Lower leg skin (tissue), 4 donors: ENCODE data around the gene NR1D1. TPM values are rescaled to one million over a fixed set of nuclear protein-coding genes. Genes with fewer than 3 reads are reported as not detected.

Experiments
- DNase-seq, 2 donors: peaks; one replicate each; pipeline ENCODE4 v3.0.0-alpha.2; 2019; ENCODE audit warnings: low spot score in 2 of 2
- H3K4me3 ChIP-seq: fragments of 200-600 bp; sonication (generic); 2 replicates; pipeline ENCODE4 v1.5.1; 2017; ENCODE audit warnings: mild to moderate bottlenecking, low read depth; ENCODE audit not compliant: poor library complexity, severe bottlenecking
- POLR2A ChIP-seq, 2 donors: fragments of 450-650 bp; IDR thresholded peaks; one replicate each; pipeline ENCODE4 v1.6.1; 2016 to 2017; ENCODE audit warnings: antibody characterized with exemption in 2 of 2, mild to moderate bottlenecking in 1 of 2, moderate library complexity in 1 of 2
- WGBS, 2 donors: methylation state at CpG; one replicate each; pipeline ENCODE4 v1.1.5; 2018; 5-methylcytosine and 5-hydroxymethylcytosine counted together
- intact Hi-C: fragments of 100-400 bp; cut with DNase I; formaldehyde crosslinking; loops from one replicate; pipeline ENCODE4 v1.15.0; 2023; ENCODE audit warnings: low total_unique reads
- total RNA-seq, 4 donors: library from RNA; depleted of rRNA; stranded (reverse); fragments of >200 nt; gene quantifications; one replicate each; pipeline ENCODE4 v1.1.0, GENCODE V29; 2016
- TF ChIP-seq, protein P1 (sequence below), 3 donors: fragments of 450-650 bp; IDR thresholded peaks; one replicate each; pipeline ENCODE4 v1.5.1; 2016; ENCODE audit warnings: antibody characterized with exemption in 3 of 3, mild to moderate bottlenecking in 3 of 3, moderate library complexity in 2 of 3

The NR1D1 gene
- total RNA-seq, 4 donors from 2014 or later: 111 to 194 (median 148) TPM

DNA sequence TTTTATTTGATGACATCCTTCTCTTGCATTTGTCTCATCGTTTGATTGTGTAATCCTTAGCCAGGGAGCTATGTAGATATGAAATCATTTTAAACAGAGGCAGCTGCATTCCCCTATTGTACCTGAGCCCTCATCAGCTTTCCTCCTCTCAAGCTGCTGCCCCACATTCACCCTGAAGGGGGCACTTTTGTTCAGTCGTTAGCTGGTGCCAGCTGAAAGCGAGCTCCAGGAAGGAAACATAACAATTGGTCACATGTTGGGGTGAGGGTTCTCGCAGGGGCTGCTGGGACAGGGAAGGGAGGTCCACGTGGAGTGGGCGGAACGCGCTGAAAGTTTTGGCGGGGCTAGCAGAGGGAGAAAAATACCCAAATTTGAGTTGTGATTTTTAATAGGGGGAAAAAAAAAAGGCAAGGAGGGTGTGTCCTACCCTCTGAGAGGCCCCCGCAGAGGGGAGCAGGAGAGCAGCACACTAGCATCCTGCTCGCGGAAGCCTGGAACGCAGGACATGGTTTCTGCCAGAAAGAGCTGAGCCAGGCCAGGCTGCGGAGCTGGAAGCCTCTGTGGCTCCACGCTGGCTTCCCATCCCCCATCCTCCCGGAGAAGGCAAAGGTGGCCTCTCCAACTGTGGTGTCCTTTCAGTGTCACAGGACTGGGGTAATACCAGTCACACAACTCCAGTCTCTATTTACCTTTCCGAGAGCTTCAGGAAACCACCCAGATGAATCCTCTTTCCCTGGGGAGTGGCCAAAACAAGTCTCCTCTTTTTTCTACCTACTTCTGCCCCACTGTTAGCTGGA is 12.9 kb upstream of the NR1D1 start:
- WGBS, 2 donors: 0 to 1% methylated on average over 17 of the region's 17 CpGs
- TF ChIP-seq POLR2A (IDR thresholded peaks at IDR 0.05): no peak
- TF ChIP-seq, protein P1, sequence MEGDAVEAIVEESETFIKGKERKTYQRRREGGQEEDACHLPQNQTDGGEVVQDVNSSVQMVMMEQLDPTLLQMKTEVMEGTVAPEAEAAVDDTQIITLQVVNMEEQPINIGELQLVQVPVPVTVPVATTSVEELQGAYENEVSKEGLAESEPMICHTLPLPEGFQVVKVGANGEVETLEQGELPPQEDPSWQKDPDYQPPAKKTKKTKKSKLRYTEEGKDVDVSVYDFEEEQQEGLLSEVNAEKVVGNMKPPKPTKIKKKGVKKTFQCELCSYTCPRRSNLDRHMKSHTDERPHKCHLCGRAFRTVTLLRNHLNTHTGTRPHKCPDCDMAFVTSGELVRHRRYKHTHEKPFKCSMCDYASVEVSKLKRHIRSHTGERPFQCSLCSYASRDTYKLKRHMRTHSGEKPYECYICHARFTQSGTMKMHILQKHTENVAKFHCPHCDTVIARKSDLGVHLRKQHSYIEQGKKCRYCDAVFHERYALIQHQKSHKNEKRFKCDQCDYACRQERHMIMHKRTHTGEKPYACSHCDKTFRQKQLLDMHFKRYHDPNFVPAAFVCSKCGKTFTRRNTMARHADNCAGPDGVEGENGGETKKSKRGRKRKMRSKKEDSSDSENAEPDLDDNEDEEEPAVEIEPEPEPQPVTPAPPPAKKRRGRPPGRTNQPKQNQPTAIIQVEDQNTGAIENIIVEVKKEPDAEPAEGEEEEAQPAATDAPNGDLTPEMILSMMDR (IDR thresholded peaks at IDR 0.05): peak in 1 of 3 donors; percentile 77
- peak overlapping the region; percentile 18 for H3K4me3 ChIP-seq
- intact Hi-C loops: loop anchor here (10.0 kb wide), 2 partner anchors 51 to 231 kb away; no protein-coding TSS in a partner anchor
- peak; percentile 96 to 99 for DNase-seq

DNA sequence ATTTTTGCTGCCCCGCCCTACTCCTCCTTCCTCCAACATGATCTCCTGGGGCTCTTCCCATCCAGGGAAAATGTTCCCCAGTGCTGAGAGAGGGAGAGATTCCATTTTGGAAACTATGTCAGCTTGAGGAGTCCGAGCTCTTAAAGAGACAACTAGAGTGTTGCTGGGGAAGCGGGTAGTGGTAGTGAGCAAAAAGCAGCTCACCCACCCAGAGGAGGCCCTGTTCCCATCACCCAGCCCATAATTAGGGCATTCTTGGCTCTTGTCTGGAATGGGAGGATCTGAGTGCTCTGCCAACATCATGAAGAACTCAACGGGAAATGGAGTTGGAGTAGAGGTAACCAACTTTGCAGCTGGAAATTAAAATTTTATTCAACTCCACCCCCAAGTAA is 12.3 kb upstream of the NR1D1 start:
- TF ChIP-seq POLR2A (IDR thresholded peaks at IDR 0.05): no peak
- TF ChIP-seq, protein P1 (IDR thresholded peaks at IDR 0.05): no peak
- WGBS, 2 donors: 9 to 13% methylated on average over 4 of the region's 4 CpGs
- intact Hi-C loops: loop anchor here (10.0 kb wide), 2 partner anchors 52 to 232 kb away; no protein-coding TSS in a partner anchor
- DNase-seq: peak in 1 of 2 donors; percentile 51
- H3K4me3 ChIP-seq: no peak overlapping the region

DNA sequence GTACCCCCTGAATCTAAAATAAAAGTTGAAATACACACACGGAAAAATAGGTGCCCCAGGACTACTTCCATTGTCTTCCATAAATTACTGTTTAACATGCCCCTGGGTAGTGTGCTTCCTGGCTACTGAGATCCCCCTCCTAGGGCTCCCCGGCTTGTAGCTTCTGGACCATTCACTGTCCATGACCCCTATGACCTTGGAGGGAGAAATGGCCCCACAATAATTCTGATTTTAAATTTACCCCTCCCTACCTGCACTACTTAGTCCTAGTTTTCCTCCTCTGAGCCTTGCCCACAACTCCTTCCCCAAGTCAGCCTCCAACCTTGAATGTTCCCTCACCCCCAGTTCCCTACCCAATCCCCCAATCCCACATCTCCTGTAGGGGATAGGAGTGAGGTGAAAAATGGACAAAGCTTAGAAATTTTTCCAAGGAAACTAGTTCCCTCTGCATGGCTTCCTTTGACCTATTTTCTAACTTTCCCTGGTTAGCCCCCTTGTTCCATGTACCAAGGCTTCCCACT is 11.9 kb upstream of the NR1D1 start:
- H3K4me3 ChIP-seq: no peak overlapping the region
- peak in 1 of 2 donors; percentile 79 for DNase-seq
- WGBS, 2 donors: 2 to 15% methylated on average over 2 of the region's 2 CpGs
- TF ChIP-seq, protein P1 (IDR thresholded peaks at IDR 0.05): no peak
- TF ChIP-seq POLR2A (IDR thresholded peaks at IDR 0.05): no peak
- intact Hi-C loops: loop anchor here (10.0 kb wide), 2 partner anchors 53 to 233 kb away; no protein-coding TSS in a partner anchor

DNA sequence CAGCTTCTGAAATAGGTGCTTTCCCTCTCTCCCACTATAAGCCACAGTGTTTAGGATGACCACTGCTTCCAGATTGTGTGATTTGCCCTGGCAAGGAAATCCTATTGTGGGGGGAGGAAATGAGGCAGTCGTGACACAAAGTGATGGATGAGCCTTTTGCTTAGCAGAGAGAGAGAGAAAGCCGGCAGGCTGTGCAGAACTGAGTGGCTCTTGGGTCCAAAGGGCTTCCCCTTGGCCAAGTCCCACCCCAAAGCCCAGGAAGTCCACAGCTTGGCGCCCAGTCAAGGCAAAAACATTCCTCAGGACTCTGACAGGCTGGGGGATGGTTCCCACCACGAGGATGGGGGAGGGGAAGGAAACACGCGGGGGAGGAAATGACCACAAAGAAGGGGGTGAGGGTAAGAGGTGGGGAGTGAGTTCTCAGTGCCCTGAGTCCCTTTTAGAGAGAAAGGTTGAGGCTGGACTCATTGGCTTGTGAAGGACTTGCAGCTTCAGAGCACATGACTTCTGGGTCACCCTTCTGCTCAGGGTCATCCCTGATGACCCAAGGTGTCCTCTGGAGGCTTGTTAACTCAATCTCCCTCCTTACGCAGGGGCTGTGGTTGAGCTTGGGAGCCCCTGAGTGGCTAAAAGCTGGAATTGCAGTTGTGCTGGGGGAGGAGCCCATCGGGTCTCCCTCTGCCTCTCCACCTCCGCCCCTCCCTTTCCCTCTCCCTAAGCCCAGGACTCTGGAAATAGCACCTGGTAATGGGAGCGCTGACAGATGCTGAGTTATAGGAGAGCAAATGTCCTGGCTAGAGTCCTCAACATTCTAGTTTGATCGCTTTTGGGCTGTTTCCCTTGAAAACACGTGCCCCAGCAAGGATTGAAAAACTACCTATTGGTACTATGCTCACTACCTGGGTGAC is 11.1 kb upstream of the NR1D1 start:
- intact Hi-C loops: loop anchor here (10.0 kb wide), 2 partner anchors 53 to 233 kb away; no protein-coding TSS in a partner anchor
- no peak overlapping the region for H3K4me3 ChIP-seq
- TF ChIP-seq, protein P1 (IDR thresholded peaks at IDR 0.05): peak in 1 of 3 donors; percentile 75
- TF ChIP-seq POLR2A (IDR thresholded peaks at IDR 0.05): no peak
- WGBS, 2 donors: 0 to 1% methylated on average over 12 of the region's 12 CpGs
- DNase-seq: peak; percentile 90 to 97

DNA sequence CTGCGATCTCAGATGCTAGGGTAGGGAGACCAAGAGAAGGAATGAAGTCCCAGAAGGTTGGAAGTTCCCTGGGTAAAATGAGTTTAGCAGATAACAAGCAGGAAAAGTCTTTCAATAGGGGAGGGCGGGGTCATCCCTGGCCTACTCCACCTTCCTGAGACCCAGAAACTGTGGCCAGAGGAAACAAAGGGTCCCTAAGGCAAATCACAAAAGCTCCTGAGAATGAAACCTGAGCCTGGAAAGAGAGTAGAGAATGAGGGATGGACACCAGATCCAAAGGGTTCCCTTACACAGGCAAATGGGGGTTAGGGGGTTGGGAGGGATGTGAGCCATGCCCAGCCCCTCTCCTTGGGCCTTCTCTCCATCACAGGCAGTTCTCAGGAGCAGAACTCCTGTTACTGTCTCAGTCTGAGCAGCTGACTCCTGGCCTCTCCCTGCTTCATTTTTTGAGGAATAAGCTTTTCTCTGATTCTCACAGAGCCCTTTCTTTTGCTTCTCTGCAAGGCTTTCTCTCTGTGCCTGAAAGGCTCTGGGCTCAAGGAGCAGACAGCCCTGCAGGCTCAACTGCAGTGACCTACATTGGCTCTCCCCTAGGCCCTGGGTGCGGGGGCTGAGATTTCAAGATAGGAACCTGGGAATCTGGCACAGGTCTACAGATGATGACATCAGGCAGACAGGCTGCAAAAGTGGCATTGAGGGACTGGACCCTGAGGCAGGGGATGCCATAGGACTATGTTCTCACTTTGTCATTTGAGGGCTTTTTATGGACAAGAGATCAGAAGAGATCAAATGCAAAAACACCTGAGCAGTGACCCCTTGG is 9.8 kb upstream of the NR1D1 start:
- WGBS, 2 donors: 42 to 43% methylated on average over 3 of the region's 3 CpGs
- DNase-seq: peak; percentile 28 to 88

More for the DNA sequence above, 9.8 kb upstream of the NR1D1 start:
- intact Hi-C loops: loop anchor here (10.0 kb wide), 2 partner anchors 55 to 235 kb away; no protein-coding TSS in a partner anchor
- no peak overlapping the region for H3K4me3 ChIP-seq
- TF ChIP-seq, protein P1 (IDR thresholded peaks at IDR 0.05): no peak
- TF ChIP-seq POLR2A (IDR thresholded peaks at IDR 0.05): no peak
